NCI-H345 treated with DMSO at 0.1 percent for 48 hours (cell line): ENCODE measurements around the gene POMC.
"Not testable (repeated sequence)": the region's sequence is repeated elsewhere in the genome, so short reads cannot be mapped to it uniquely, and the experiment has no call there.

Source experiments
- DNase-seq: peaks from one replicate; lab custom pipeline; 2025; ENCODE audit not compliant: unreplicated experiment; lab: John Stamatoyannopoulos, UW

The POMC gene

GRCh38 chr2:25168256-25169072 lies at the start of gene POMC:
TSS of gene POMC (minus strand) at chr2:25168580. CDS start at chr2:25164772, 3,808 bp downstream.
- no peak for DNase-seq

- DNase-seq = no peak
Observed at GRCh38 chr2:25218100-25218499, 49.7 kb upstream of the POMC start.

GRCh38 chr2:25215948-25216679 lies 47.7 kb upstream of the POMC start:
- no peak for DNase-seq

- DNase-seq = no peak
Observed at GRCh38 chr2:25215232-25215631, 46.9 kb upstream of the POMC start.

- DNase-seq = no peak
Observed at GRCh38 chr2:25213229-25213628, 44.8 kb upstream of the POMC start.

GRCh38 chr2:25210923-25211322 lies 42.5 kb upstream of the POMC start:
- not testable (repeated sequence) for DNase-seq

GRCh38 chr2:25207078-25207545 lies 38.7 kb upstream of the POMC start:
- DNase-seq = no peak

- no peak for DNase-seq
Observed at GRCh38 chr2:25204190-25204838, 35.9 kb upstream of the POMC start.

- no peak for DNase-seq
Observed at GRCh38 chr2:25202275-25202674, 33.9 kb upstream of the POMC start.

- no peak for DNase-seq
Observed at GRCh38 chr2:25201794-25202193, 33.4 kb upstream of the POMC start.

- no peak for DNase-seq
Observed at GRCh38 chr2:25201265-25201664, 32.9 kb upstream of the POMC start.

GRCh38 chr2:25198576-25198975 lies 30.2 kb upstream of the POMC start:
- no peak for DNase-seq

GRCh38 chr2:25198209-25198525 lies 29.8 kb upstream of the POMC start:
- no peak for DNase-seq

GRCh38 chr2:25197336-25198208 lies 29.2 kb upstream of the POMC start:
- DNase-seq = no peak

GRCh38 chr2:25194576-25195122 lies 26.3 kb upstream of the POMC start:
- DNase-seq = no peak

- DNase-seq = peak; percentile 57
Observed at GRCh38 chr2:25190536-25190935, 22.2 kb upstream of the POMC start.

- DNase-seq = no peak
Observed at GRCh38 chr2:25188405-25188804, 20.0 kb upstream of the POMC start.

- DNase-seq = no peak
Observed at GRCh38 chr2:25187729-25188350, 19.5 kb upstream of the POMC start.

GRCh38 chr2:25184254-25184653 lies 15.9 kb upstream of the POMC start:
- DNase-seq = no peak

- no peak for DNase-seq
Observed at GRCh38 chr2:25178976-25179375, 10.6 kb upstream of the POMC start.
